KOPT-K1 (cell line): Measurements from ENCODE around the gene SMOC2.

Experiments used
- H3K27ac ChIP-seq: fragments of 200-600 bp; sonication (generic); 2 replicates; pipeline ENCODE4 v1.5.1; 2016; ENCODE audit warnings: antibody characterized with exemption, mild to moderate bottlenecking, low read depth, low read length; ENCODE audit not compliant: poor library complexity, severe bottlenecking
- H3K36me3 ChIP-seq: fragments of 200-600 bp; sonication (generic); 2 replicates; pipeline ENCODE4 v1.5.1; 2017; ENCODE audit warnings: antibody characterized with exemption, mild to moderate bottlenecking, low read length, moderate library complexity; ENCODE audit not compliant: insufficient read depth
- H3K9me3 ChIP-seq: fragments of 200-600 bp; sonication (generic); 2 replicates; pipeline ENCODE4 v1.5.1; 2017; ENCODE audit warnings: antibody characterized with exemption, low read length, mild to moderate bottlenecking; ENCODE audit not compliant: insufficient read depth, poor library complexity, severe bottlenecking

Gene SMOC2

GRCh38 chr6:168538892-168539811, 98.2 kb downstream of the SMOC2 start:
- H3K9me3 ChIP-seq = peaks cover 5% of the 10 kb centered on the region
- H3K36me3 ChIP-seq = no peaks in the 10 kb centered on the region
- no peak overlapping the region for H3K27ac ChIP-seq

- H3K27ac ChIP-seq = no peak overlapping the region
- H3K36me3 ChIP-seq = no peaks in the 10 kb centered on the region
- H3K9me3 ChIP-seq = peaks cover 5% of the 10 kb centered on the region
Observed at GRCh38 chr6:168540713-168541291, 99.8 kb downstream of the SMOC2 start.

- Histone ChIP-seq H3K36me3 (no peaks in the 10 kb centered on the region), H3K9me3 (peaks cover 5% of the 10 kb centered on the region), H3K27ac (no peak overlapping the region)
Observed at GRCh38 chr6:168541307-168541706, 100.3 kb downstream of the SMOC2 start.

DNA sequence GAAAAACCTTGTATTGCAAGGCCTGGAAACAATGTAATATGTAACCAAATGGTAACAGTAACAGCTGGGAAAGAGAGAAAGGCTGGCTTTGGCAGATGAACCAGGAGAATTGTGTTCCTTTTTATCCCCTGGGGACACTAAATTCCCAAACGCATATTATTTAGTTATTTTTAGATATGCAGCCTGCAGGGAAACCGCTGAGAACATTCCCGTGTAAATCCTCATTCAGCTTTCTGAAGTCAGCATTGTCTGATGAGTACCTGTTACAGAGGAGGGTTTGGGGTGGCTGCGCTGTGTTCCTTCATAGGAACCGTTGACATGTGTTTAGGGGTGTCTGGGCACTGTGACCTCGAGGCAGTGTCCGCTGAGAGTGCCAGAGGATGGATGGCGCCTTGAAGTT, 101.3 kb downstream of the SMOC2 start:
- Histone ChIP-seq H3K27ac (no peak overlapping the region), H3K36me3 (no peaks in the 10 kb centered on the region), H3K9me3 (peaks cover 5% of the 10 kb centered on the region)

- H3K27ac ChIP-seq = no peak overlapping the region
- H3K9me3 ChIP-seq = no peaks in the 10 kb centered on the region
- H3K36me3 ChIP-seq = no peaks in the 10 kb centered on the region
Observed at GRCh38 chr6:168545428-168545827, 104.4 kb downstream of the SMOC2 start.

GRCh38 chr6:168546151-168546550, 105.2 kb downstream of the SMOC2 start:
- Histone ChIP-seq H3K36me3 (no peaks in the 10 kb centered on the region), H3K27ac (no peak overlapping the region), H3K9me3 (no peaks in the 10 kb centered on the region)

DNA sequence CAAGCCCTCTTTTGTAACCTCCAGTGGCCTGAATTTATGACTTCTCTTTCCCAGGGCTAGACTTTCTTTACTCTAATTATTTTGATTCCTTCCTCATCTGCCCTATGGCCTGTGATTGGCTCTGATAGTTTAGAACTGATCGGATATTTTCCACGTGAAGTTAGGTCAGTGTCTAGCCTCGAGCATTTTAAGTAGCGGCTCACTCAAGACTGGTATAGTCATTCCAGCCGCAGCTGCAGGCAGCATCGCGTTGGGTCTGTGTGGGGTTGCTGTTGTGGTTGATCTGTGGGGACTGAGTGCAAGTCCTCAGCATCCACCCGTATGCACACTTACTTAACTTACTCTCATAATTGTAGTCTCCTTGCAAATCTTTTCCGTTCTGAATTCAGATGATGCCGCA, 105.7 kb downstream of the SMOC2 start:
- Histone ChIP-seq H3K36me3 (no peaks in the 10 kb centered on the region), H3K27ac (no peak overlapping the region), H3K9me3 (no peaks in the 10 kb centered on the region)

GRCh38 chr6:168550326-168550725, 109.3 kb downstream of the SMOC2 start:
- no peak overlapping the region for H3K27ac ChIP-seq
- no peaks in the 10 kb centered on the region for H3K36me3 ChIP-seq
- H3K9me3 ChIP-seq = no peaks in the 10 kb centered on the region

- H3K9me3 ChIP-seq = no peaks in the 10 kb centered on the region
- no peaks in the 10 kb centered on the region for H3K36me3 ChIP-seq
- no peak overlapping the region for H3K27ac ChIP-seq
Observed at GRCh38 chr6:168554472-168554871, 113.5 kb downstream of the SMOC2 start.

DNA sequence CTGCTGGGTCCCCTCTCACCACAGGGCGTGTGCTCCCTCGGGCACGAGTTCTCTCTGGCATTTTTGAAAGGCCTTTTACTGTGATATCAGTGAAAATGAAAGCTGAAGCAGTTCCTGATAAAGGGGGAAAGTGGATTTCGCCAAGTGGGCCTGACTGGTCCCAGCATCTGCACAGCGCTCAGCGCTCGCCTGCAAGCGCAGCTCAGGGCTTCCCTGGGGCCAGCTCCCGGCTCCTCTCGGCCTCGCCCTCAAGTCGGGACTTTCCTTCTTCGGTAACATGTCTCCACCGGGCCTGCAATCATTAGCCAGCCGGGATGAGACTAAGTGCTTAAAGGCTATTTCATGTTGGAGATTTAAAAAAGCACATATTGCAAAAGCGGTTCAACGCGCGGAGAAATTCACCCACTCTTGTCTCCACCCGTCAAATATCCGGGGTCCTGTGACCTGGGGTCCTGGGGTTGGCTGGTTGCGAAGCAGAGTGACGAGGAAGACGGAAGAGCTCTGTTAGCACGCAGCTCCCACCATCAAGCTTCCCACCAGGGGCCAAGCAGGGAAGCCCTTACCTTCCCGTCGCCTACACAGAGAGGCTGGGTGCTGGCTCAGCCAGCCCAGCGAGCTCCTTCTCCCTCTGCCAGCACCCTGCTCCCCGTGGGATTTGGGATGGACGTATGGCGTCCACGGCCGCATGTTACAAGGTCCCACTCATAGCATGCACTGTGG, 114.1 kb downstream of the SMOC2 start:
- no peaks in the 10 kb centered on the region for H3K9me3 ChIP-seq
- no peaks in the 10 kb centered on the region for H3K36me3 ChIP-seq
- no peak overlapping the region for H3K27ac ChIP-seq

- Histone ChIP-seq H3K36me3 (no peaks in the 10 kb centered on the region), H3K9me3 (no peaks in the 10 kb centered on the region), H3K27ac (no peak overlapping the region)
Observed at GRCh38 chr6:168555618-168556273, 114.8 kb downstream of the SMOC2 start.

DNA sequence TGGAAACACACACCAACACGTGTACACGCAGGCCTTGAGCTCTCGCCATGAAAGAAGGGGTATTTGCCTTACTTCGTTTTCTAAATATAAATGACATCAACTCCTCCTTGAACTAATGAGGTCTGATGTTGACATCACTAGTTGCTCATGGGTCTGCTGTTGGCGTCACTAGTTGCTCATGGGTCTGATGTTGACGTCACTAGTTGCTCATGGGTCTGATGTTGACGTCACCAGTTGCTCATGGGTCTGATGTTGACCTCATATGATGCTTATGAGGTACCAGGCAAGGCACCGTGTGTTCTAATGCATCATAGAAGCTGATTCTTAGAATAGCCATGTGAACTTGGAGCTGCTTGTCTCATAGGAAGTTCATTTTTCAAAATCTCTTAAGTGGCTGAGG, 116.5 kb downstream of the SMOC2 start:
- Histone ChIP-seq H3K27ac (no peak overlapping the region), H3K9me3 (no peaks in the 10 kb centered on the region), H3K36me3 (no peaks in the 10 kb centered on the region)

- H3K9me3 ChIP-seq = no peaks in the 10 kb centered on the region
- H3K36me3 ChIP-seq = no peaks in the 10 kb centered on the region
- H3K27ac ChIP-seq = no peak overlapping the region
Observed at GRCh38 chr6:168558686-168559085, 117.7 kb downstream of the SMOC2 start.

DNA sequence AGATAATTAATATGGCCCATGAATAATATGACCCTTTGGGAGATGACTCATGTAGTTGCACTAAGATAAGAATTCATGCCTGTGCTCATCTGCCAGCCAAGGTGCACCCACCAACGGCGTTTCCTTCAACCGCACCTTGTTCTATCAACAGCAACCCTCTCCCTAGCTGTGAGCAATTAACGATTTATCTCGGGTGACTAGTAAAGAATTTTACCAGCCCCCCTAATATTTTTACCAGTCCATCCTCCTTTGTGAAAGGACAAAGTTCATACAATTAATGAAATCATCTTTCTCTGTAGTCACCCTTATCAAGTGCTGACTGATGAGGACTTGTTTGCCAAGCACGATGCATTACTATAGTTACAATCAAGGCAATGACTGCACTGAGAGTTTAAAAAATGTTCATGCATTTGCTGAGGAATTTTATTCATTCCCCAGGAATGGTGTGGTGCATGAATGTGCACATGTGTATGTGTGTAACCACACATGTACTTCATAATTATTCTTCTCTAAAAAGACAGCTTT, 118.7 kb downstream of the SMOC2 start:
- Histone ChIP-seq H3K27ac (no peak overlapping the region), H3K9me3 (no peaks in the 10 kb centered on the region), H3K36me3 (no peaks in the 10 kb centered on the region)

- Histone ChIP-seq H3K27ac (no peak overlapping the region), H3K9me3 (no peaks in the 10 kb centered on the region), H3K36me3 (no peaks in the 10 kb centered on the region)
Observed at GRCh38 chr6:168560126-168560525, 119.1 kb downstream of the SMOC2 start.
